ENCODE results near the gene AKAP13. TPM values are rescaled to one million over a fixed set of nuclear protein-coding genes. Genes with fewer than 3 reads are reported as not detected.

The AKAP13 gene
- total and polyA plus RNA-seq, 2 donors (not counting 1 experiment from before 2014, with no cell fraction given): 73.8 to 358 TPM

GRCh38 chr15:85607842-85608241, 227.4 kb downstream of the AKAP13 start:
- Histone ChIP-seq H2AFZ (ENCODE audit: insufficient read depth, low read depth, low read length, poor library complexity, severe bottlenecking) (no peak overlapping the region), H3K4me3 (ENCODE audit: control extremely low read depth in 1 of 5, extremely low read depth in 1 of 5, insufficient read depth in 1 of 5, low read depth in 2 of 5, low read length in 4 of 5) (no peak overlapping the region), H3K27me3 (replicated peaks in 1 of 4; ENCODE audit: control extremely low read depth in 1 of 4, control insufficient read depth in 3 of 4, insufficient read depth in 4 of 4, low read length in 3 of 4) (no peaks in the 10 kb centered on the region), H3K79me2 (ENCODE audit: control insufficient read depth, insufficient read depth, low read length) (peaks cover 44% of the 10 kb centered on the region), H4K20me1 (ENCODE audit: control insufficient read depth, insufficient read depth, low read length, poor library complexity, severe bottlenecking) (peaks cover 17% of the 10 kb centered on the region), H3K9ac (ENCODE audit: low read length) (no peak overlapping the region), H3K4me1 (ENCODE audit: control insufficient read depth in 2 of 2, insufficient read depth in 2 of 2, low read length in 2 of 2) (no peaks in the 10 kb centered on the region), H3K4me2 (replicated peaks; ENCODE audit: low read depth, low read length, poor library complexity, severe bottlenecking) (no peak overlapping the region), H3K9me3 (ENCODE audit: control extremely low read depth in 1 of 3, control insufficient read depth in 2 of 3, insufficient read depth in 1 of 3, low read length in 2 of 3) (no peaks in the 10 kb centered on the region), H3K36me3 (replicated peaks in 1 of 2; ENCODE audit: control extremely low read depth in 1 of 2, control insufficient read depth in 1 of 2, extremely low read depth in 1 of 2, insufficient read depth in 2 of 2, low read length in 1 of 2) (peaks cover 20 to 49% of the 10 kb centered on the region in 2 experiments), H3K27ac (ENCODE audit: low read length in 2 of 2) (no peak overlapping the region)
- DNase-seq (no peak), ATAC-seq (ENCODE audit: low read depth) (no peak)
- 100% methylated on average over 1 of the region's 1 CpG for WGBS (ENCODE audit: insufficient coverage)
- intact Hi-C loops (cut with micrococcal nuclease): no loop called here
- Mint-ChIP-seq H3K4me1 (peaks cover 8% of the 10 kb centered on the region), H3K27me3 (no peaks in the 10 kb centered on the region), H3K9me3 (ENCODE audit: insufficient read depth) (no peaks in the 10 kb centered on the region), H3K27ac (no peak overlapping the region), H3K4me3 (no peak overlapping the region)
- TF ChIP-seq CTCF (IDR thresholded peaks at IDR 0.05) (no peak), EZH2 (IDR thresholded peaks at IDR 0.05; ENCODE audit: borderline replicate concordance, insufficient read depth, low read depth, low read length, poor library complexity, severe bottlenecking) (no peak)
- POLR2A ChIA-PET: no interaction called here
- CTCF ChIA-PET: interaction anchor here (1.2 to 1.6 kb wide), 2 partner anchors 16 to 20 kb away, joined by 4 read pairs; no protein-coding TSS in a partner anchor

GRCh38 chr15:85609492-85609891, 229.1 kb downstream of the AKAP13 start:
- intact Hi-C loops (cut with micrococcal nuclease): no loop called here
- H3K9ac ChIP-seq (ENCODE audit: low read length): no peak overlapping the region
- H2AFZ ChIP-seq (ENCODE audit: insufficient read depth, low read depth, low read length, poor library complexity, severe bottlenecking): no peak overlapping the region
- H3K4me2 ChIP-seq (replicated peaks; ENCODE audit: low read depth, low read length, poor library complexity, severe bottlenecking): no peak overlapping the region
- DNase-seq: no peak
- TF ChIP-seq CTCF (IDR thresholded peaks at IDR 0.05) (no peak), EZH2 (IDR thresholded peaks at IDR 0.05; ENCODE audit: borderline replicate concordance, insufficient read depth, low read depth, low read length, poor library complexity, severe bottlenecking) (no peak)
- ChIA-PET POLR2A (no interaction called here), CTCF (no interaction called here)
- H3K4me3 ChIP-seq (ENCODE audit: control extremely low read depth in 1 of 5, extremely low read depth in 1 of 5, insufficient read depth in 1 of 5, low read depth in 2 of 5, low read length in 4 of 5): no peak overlapping the region
- peaks cover 8% of the 10 kb centered on the region for H3K4me1 Mint-ChIP-seq
- no peaks in the 10 kb centered on the region for H3K4me1 ChIP-seq (ENCODE audit: control insufficient read depth in 2 of 2, insufficient read depth in 2 of 2, low read length in 2 of 2)
- H3K4me3 Mint-ChIP-seq: no peak overlapping the region
- no peaks in the 10 kb centered on the region for H3K9me3 ChIP-seq (ENCODE audit: control extremely low read depth in 1 of 3, control insufficient read depth in 2 of 3, insufficient read depth in 1 of 3, low read length in 2 of 3)
- ATAC-seq (ENCODE audit: low read depth): no peak
- H3K27ac Mint-ChIP-seq: no peak overlapping the region
- H3K79me2 ChIP-seq (ENCODE audit: control insufficient read depth, insufficient read depth, low read length): peaks cover 44% of the 10 kb centered on the region
- peaks cover 17% of the 10 kb centered on the region for H4K20me1 ChIP-seq (ENCODE audit: control insufficient read depth, insufficient read depth, low read length, poor library complexity, severe bottlenecking)
- peaks cover 20 to 43% of the 10 kb centered on the region in 2 experiments for H3K36me3 ChIP-seq (replicated peaks in 1 of 2; ENCODE audit: control extremely low read depth in 1 of 2, control insufficient read depth in 1 of 2, extremely low read depth in 1 of 2, insufficient read depth in 2 of 2, low read length in 1 of 2)
- WGBS (ENCODE audit: insufficient coverage): 73% methylated on average over 2 of the region's 3 CpGs
- no peaks in the 10 kb centered on the region for H3K27me3 ChIP-seq (replicated peaks in 1 of 4; ENCODE audit: control extremely low read depth in 1 of 4, control insufficient read depth in 3 of 4, insufficient read depth in 4 of 4, low read length in 3 of 4)
- no peak overlapping the region for H3K27ac ChIP-seq (ENCODE audit: low read length in 2 of 2)
- H3K27me3 Mint-ChIP-seq: no peaks in the 10 kb centered on the region
- H3K9me3 Mint-ChIP-seq (ENCODE audit: insufficient read depth): no peaks in the 10 kb centered on the region

All from B cell (primary cell).